Measurements from ENCODE around the gene NAA25.
"Not testable (repeated sequence)": the region's sequence is repeated elsewhere in the genome, so short reads cannot be mapped to it uniquely, and the experiment has no call there.

The NAA25 gene

DNA sequence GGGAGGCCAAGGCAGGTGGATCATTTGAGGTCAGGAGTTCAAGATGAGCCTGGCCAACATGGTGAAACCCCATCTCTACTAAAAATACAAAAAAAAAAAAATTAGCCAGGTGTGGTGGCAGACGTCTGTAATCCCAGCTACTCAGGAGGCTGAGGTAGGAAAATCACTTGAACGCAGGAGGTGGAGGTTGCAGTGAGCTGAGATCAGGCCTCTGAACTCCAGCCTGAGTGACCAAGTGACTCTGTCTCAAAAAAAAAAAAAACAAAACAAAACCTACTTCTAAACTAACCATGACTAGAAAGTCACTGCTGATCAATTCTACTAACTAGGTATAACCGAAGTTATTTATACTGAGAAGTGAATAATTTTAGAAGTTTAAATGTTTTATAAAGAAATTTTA lies 99.0 kb downstream of the NAA25 start:
- not testable (repeated sequence) for DNase-seq (ENCODE audit: low read depth)

GRCh38 chr12:112008918-112009317 lies 99.7 kb downstream of the NAA25 start:
- DNase-seq (ENCODE audit: low read depth), result no peak

- no peak for DNase-seq (ENCODE audit: low read depth)
Measured at GRCh38 chr12:112007945-112008344, 100.6 kb downstream of the NAA25 start.

DNA sequence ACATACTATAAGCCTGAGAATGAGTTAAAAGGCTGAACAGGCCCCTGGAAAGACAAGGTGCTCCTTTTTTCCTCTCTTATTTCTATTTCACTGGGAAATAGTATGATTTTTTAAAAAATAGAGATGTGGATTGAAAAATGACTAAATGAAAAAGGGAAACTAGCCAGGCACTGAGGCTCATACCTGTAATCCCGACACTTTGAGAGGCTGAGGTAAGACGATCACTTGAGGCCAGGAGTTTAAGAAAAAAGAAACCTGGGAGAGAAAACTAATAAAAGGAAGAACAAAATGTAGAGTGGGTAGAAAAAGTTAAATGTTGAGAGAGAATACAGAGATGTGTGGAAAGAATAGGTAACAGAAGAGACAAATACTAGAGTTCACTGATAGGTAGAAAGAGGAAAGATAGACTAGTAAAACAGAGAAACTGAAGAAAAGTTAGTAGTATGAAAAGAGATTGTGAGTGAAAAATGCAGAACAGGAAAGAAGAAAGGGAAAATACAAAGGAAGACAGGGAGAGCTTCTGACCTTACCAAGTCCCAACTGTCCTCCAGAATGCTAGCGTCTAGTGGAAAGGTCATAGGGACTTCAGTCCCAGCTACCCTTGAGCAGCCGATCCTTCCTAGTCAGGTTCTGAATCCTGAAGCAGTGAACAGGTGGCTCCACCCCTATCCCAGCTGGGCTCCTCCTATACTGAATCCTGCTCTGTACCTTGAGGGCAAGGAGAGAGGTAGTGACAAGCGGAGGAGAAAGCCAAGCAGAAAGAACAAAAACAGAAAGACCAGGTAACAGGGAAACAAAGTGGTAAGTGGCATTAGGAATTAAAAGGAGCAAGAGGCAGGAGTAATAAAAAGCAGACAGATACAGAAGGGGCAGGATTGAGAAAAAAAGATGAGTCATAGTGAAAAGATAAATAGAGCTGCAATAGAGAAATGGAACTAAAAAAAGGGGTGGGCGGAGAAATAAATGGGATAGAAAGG lies 102.9 kb downstream of the NAA25 start:
- peak; percentile 12 for DNase-seq (ENCODE audit: low read depth)

DNA sequence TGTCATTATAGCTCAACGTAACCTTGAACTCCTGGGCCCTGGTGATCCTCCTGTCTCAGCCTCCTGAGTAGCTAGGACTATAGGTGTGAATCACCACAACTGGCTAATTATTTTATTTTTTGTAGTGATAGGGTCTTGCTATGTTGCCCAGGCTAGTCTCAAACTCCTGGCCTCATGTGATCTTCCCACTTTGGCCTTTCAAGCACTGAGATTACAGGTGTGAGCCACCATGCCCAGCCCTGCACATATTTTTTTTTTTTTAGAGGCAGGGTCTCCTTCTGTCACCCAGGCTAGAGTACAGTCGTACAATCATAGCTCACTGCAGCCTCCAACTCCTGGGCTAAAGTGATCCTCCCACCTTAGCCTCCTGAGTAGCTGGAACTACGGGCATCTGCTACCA lies 104.5 kb downstream of the NAA25 start:
- no peak for DNase-seq (ENCODE audit: low read depth)

- DNase-seq (ENCODE audit: low read depth), result peak; percentile 14
Measured at GRCh38 chr12:112001576-112001975, 107.0 kb downstream of the NAA25 start.

GRCh38 chr12:112000820-112001219 lies 107.8 kb downstream of the NAA25 start:
- no peak for DNase-seq (ENCODE audit: low read depth)

- not testable (repeated sequence) for DNase-seq (ENCODE audit: low read depth)
Measured at GRCh38 chr12:111999129-111999528, 109.5 kb downstream of the NAA25 start.

DNA sequence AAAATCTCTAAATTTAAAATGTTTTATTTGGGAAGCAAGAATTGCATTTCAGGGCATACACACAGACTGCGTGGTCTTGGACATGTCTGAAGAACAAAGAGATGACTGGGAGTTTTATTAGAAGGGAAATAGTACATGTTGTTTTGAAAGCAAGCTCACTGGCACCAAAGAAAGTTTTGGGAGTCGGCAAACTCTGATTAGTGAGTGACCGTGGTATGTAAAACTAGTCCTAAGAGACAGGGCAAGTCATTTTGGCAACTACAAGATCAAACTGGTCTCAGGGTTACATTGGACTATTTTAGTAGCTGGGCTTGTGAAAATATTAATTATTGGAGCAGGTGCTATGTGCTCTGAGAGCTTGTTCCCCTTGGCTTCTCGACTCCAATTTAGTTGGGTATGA lies 110.6 kb downstream of the NAA25 start:
- DNase-seq (ENCODE audit: low read depth), result no peak

DNA sequence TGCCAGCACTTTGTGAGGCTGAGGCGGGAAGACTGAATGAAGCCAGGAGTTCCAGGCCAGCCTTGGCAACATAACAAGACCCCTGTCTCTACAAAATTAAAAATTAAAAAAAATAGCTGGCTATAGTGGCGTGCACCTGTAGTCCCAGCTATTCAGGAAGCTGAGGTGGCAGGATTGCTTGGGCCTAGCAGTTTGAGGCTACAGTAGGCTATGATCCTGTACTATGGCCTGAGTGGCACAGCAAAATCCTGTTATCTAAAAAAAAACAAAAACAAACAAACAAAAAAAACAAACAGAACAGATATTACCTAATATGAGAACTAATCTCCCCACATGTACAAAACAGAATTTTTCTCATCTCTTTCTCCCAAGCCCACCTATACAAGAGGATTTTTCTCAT lies 111.3 kb downstream of the NAA25 start:
- no peak for DNase-seq (ENCODE audit: low read depth)

DNA sequence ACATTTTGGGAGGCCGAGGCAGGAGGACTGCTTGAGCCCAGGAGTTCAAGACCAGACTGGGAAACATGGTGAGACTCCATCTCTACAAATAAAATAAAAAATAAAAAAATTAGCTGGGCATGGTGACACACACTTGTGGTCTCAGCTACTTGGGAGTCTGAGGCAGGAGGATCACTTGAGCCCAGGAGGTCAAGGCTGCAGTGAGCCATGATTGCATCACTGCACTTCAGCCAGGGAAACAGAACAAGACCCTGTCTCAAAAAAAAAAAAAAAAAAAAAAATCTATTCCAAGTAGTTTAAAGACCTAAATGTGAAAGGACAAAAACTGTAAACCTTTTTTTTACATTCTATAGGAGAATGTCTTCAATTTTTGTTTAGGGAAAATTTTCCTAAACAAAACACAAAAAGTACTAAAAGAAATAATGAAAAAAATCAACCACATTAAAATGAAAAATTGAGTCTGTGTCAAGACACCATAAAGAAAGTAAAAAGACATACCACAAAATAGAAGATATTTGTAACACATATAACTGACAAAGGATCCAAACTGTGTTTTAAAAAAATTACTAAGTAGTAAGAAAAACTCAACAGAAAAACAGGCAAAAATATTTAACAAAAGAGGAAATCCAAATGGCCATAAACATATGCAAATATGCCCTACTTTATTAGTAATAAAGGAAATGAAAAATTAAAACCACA lies 112.7 kb downstream of the NAA25 start:
- no peak for DNase-seq (ENCODE audit: low read depth)

DNA sequence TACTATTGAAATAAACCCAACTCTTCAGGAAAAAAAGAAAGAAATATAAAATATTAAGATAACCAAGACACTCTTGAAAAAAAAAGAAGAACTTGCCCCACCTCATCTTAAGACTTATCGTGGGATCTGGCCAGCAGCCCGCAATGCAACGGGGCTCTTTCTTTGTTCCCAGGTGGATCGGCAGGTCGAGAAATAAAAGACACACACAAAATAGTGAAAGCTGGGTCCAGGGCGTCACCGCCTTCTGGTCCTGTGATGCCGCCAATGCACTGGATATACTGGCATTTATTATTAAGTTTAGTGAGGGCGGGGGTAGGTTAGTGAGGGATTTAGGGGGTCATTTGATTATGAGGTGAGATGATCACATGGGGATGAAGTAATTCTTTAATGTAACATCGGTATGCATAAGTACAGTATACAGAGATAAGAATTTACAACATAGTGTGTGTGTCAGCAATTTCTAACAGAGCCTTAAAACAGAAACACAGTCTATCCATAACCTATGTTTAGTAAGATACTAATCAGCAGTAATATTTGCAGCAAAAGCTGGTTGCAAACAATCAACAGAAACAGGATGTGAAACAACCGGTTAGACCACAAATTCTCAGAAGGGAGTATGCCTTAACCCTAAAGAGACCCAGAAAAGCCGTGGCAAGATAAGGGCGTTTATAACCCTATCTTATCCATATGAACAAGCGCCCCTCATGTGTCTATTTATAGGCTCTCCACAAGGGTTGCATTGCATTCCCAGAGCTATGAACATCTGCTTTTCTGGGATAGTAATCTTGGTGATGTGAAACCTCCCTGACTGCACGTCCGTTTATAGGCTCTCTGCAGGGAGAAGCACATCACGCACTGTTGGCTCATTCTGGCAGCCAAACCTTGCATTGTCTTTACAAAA lies 114.1 kb downstream of the NAA25 start:
- not testable (repeated sequence) for DNase-seq (ENCODE audit: low read depth)

DNA sequence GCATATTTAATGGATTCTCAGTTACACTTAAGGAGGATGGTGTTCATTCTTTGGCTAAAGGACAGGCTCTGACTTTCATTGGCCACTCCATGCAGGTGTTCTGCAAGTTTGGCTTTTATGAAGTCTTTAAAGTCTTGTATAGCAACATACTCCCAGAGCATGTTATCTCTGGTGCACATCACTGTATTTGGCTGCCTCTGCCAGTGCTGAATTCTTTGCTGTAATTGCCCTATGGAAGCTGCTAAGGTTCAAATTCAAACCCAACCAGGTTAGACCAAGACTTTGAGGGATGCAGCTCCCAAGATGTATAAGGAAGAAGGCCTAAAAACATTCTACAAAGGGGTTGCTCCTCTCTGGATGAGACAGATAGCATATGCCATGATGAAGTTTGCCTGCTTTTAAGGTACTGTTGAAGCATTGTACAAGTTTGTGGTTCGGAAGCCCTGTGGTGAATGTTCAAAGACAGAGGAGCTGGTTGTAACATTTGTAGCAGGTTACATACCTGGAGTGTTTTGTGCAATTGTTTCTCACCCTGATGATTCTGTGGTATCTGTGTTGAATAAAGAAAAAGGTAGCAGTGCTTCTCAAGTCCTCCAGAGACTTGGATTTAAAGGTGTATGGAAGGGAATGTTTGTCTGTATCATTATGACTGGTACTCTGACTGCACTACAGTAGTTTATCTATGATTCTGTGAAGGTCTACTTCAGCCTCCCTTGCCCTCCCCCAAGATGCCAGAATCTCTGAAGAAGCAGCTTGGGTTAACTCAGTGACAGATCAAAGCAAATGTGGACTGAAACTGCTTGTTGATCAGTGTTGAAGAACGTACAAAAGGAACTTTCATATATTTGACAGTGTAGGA lies 115.1 kb downstream of the NAA25 start:
- DNase-seq (ENCODE audit: low read depth), result no peak

- no peak for DNase-seq (ENCODE audit: low read depth)
Measured at GRCh38 chr12:111992464-111992863, 116.1 kb downstream of the NAA25 start.

- no peak for DNase-seq (ENCODE audit: low read depth)
Measured at GRCh38 chr12:111991946-111992345, 116.6 kb downstream of the NAA25 start.

DNA sequence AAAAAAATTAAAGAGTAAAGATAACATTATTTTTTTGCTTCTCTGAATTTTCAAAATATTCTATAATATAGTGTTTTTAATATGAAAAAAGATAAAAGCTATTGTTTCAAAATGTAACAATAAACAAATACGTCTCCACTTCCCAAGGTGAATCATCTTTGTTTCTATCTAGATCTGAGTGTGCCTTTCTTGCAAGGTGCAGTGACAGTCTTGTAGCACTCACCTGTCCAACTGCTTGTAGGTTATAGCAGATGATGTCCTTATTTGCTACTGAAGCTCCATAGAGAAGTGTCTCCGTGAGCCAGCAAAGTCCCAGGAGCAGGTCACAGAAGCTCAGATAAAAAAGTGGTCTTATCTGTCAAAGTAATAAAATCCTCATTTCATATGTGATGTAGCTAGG lies 117.0 kb downstream of the NAA25 start:
- no peak for DNase-seq (ENCODE audit: low read depth)

GRCh38 chr12:111984820-111985219 lies 123.8 kb downstream of the NAA25 start:
- DNase-seq (ENCODE audit: low read depth), result no peak

DNA sequence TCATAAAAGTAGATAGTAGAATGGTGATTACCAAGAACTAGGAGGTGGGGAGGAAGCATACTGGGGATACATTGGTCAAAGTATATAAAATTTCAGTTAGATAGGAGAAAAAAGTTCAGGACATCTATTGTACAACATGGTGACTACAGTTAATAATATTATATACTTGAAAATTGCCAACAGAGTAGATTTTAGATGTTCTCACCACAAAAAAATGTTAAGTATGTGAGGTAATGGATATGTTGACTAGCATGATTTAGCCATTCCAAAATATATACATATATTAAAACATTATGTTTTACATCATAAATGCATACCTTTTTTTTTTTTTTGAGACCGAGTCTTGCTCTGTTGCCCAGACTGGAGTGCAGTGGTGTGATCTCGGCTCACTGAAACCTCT lies 126.6 kb downstream of the NAA25 start:
- peak; percentile 22 for DNase-seq (ENCODE audit: low read depth)

GRCh38 chr12:111980598-111980997 lies 128.0 kb downstream of the NAA25 start:
- no peak for DNase-seq (ENCODE audit: low read depth)

DNA sequence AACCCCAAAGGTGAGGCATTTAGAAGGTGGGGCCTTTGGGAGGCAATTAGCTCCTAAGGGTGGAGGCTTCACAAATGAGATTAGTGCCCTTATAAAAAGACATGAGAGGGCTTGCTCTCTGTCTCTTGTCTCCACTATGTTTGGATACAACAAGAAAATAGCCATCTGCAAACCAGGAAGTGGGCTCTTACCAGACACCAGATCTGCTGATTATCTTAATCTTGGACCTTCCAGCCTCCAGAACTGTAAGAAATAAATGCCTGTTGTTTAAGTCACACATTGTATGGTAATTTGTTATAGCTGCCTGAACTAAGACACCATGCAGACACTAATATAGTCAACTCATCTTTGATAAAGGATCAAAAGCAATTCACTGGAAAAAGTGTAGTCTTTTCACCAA lies 130.0 kb downstream of the NAA25 start:
- DNase-seq (ENCODE audit: low read depth), result no peak

GRCh38 chr12:111976860-111977259 lies 131.7 kb downstream of the NAA25 start:
- no peak for DNase-seq (ENCODE audit: low read depth)

Data from fibroblast of gingiva (primary cell).